ENCODE results near the gene METTL6.
"Not testable (repeated sequence)": the region's sequence is repeated elsewhere in the genome, so short reads cannot be mapped to it uniquely, and the experiment has no call there.

The METTL6 gene, protein sequence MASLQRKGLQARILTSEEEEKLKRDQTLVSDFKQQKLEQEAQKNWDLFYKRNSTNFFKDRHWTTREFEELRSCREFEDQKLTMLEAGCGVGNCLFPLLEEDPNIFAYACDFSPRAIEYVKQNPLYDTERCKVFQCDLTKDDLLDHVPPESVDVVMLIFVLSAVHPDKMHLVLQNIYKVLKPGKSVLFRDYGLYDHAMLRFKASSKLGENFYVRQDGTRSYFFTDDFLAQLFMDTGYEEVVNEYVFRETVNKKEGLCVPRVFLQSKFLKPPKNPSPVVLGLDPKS

DNA sequence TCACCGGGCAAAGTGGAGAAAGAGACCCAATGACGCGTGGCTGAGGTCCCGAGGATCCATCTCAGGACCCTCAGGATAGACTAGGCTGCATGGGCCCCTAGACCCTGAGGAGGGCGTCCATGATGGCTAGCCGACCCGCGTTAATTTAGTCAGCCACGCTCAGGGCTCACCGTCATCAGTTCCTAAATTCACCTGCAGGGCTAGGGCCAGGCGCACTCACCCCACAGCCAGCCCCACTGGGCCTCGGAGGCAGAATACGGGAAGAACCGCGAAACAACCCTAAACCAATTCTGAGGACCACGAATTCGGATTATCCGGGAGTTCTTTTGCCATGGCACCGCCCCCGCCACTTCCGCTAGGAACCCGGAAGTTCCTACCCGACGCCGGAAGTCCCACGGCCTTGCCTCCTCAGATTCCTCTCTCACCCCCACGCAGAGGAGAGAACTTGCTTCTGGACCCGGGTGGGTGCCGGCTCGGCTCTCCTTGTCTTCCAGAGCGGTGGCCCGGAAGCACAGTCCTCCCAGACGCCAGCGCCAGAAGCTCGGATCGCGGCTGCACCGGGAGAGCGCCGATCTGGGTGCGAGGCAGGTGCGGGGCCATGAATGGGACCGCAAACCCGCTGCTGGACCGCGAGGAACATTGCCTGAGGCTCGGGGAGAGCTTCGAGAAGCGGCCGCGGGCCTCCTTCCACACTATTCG lies at the start of gene METTL6, which contains the start of gene EAF1:
Gene METTL6, minus strand, starts transcription at position 363 of the 699 bp plus-strand sequence. CDS start 1,033 bp downstream, outside the sequence.
Gene EAF1, plus strand, starts transcription at position 417 of the 699 bp plus-strand sequence. Its CDS starts 182 bp downstream, at position 599.
- DNase-seq (ENCODE audit: low spot score) = peak; percentile 80

DNA sequence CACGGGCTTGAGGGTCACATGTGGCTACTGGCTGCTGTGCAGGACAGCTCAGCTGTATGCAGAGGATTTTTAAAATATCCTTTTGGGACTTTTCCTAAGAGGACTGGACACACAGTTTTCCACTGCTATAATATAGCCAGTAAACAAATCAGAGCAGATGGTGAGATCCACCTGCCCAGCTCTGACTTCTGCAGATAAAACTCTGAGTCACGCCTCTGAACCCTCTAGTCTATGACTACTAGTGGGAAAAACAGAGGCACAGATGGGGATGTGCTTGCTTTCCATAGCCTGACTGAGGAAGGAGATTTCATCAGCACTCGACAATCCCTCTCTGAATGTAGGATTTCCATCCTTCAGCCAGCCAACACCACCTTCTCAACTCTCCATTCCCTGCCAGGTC lies 49.0 kb upstream of the METTL6 start:
- no peak for DNase-seq (ENCODE audit: low spot score)

DNA sequence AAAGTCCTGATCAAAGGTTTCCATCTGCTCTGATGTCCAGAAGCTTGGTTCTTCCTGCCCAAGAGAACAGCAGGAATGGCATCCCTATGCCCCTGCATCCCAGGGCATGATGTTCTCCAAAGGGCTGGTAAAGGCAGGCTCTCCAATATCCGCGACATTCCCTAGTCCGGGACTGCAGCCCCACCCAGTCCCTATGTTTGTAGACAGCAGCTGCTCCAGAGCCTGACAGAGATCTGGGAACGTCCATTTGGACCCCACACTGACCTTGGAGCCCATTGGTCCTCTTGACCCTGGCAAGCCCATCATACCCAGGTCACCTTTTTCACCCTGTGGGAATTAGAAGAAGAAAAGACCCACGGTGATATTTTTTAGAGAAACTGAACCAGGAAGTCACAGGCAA lies 47.8 kb upstream of the METTL6 start:
- DNase-seq (ENCODE audit: low spot score) = no peak

DNA sequence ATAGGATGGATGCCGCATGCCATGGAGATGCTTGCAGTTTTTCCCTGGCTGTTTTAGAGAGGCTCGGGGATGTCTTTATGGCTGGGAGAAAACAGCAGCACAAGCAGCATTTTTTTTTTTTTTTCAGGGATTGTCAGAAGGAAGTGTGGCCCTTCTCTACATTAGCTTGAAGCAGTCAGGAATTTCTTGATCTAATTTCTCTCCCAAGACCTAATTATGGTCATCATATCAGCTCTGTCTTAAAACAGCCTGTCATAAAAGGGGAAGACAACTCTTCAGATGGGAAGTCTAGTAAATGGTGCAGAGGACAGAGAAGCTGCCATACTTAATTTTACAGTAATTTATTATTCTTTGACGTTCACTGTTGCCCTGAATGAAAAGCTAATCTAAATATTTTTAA lies 44.5 kb upstream of the METTL6 start:
- DNase-seq (ENCODE audit: low spot score) = no peak

DNA sequence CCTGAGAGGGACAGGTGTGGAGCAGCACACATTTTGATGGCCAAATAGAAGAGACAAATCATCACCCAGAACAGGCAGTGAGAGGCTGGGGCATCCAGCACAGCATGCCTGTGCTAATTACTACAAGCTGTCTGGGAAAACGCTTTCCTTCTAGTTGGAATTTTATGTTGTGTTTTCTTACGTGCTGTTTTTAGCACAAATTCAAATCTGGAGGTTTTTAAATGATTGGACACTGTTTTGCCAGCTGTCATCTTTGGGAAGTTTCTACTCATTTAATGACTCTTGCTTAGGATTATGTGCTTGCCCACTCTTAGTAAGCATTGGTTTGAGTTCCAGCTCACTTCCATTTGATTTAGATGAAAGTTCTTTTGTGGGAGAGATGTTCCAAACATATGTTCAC lies 43.5 kb upstream of the METTL6 start:
- DNase-seq (ENCODE audit: low spot score) = no peak

DNA sequence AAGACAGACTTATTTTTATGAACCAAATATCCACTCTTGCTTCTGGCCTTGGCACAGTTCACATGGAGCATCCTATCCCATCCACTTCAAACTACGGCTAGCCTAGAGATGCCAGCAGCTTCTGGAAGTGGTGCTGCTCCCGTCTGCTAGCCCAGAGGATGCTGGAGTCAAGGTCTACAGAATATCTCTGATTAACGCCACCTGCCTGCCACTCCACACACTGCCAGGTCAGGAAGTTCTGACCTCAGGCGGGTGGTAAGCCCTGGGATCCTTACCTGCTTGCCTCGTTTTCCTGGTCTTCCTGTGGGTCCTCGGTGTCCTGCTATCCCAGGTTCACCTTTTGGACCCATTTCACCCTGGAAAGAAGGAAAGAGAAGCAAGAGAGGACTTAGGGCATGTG lies 42.9 kb upstream of the METTL6 start:
- DNase-seq (ENCODE audit: low spot score) = no peak

DNA sequence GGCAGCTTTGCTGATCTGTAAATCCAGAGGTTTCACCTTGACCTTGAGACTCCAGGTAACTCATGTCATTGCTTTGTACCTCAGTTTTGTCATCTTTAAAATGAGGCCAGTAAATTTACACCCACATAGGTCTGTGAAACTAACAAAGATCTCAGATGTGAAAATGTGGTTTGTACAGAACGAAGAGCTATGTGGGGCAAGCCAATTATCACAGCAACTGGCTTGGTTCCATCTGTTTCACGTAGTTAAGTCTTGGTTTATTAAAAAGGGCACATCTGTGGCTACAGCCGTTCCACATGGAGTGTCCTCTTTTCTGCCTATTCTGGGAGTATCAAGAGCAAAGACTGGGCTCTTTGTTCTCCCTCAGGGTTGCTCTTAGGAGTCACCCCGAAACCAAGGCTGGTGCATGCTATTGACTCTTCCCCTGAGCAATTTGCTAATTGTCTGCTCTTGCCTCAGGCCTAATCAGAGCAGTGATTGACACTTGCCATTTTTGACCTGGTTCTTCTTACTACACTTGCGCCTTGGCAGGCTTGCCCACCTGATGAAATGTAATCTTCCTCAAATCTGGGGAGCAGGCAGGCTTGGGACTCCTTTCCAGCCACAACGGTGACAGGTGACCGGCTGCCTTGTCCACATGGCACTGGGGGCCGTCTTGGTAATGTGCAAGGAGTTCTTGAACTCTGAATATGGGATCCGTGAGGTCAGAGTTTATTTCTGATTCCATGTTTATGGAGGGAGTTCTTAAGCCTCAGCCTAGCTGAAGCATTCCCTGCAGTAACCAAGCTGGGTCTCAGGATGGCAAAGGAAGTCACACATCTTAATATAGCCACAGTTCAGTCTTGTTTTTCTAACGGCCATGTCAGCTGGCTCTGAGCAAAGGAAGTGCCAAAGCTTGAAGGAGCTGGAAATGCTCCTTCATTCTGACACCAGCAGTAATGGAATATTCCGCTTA lies 40.2 kb upstream of the METTL6 start:
- no peak for DNase-seq (ENCODE audit: low spot score)

DNA sequence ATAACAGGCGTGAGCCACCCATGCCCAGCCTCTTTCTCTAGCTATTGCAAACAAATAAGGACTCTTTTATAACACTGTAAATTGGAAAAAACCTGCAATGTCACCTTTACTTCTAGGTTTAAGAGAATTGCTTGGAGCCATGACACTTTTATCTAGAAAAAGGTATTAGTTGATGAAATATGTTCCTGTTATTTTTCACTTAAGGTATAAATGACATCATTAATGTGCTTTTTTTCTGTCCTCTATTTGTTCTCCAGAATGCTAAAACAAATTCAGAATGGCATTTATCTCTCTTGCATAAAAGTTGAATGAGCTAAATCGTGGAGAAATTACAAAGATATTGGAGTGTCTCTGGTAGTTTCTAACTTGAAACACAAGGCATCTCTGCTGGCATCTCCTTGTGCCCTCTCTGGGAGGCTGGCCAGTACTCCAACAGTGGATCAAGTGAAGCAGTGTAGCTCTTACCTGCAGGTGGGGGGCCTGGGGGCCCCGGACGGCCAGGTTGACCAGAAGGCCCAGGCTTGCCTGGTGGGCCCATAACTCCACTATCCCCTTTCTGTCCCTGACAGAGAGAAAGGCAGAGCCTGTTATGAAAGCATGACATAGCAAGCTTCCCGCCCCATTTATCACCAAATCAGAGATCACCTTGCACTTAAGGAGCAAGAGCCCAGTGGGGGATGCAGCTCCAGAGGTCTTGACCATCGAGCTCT lies 38.7 kb upstream of the METTL6 start:
- DNase-seq (ENCODE audit: low spot score) = no peak

DNA sequence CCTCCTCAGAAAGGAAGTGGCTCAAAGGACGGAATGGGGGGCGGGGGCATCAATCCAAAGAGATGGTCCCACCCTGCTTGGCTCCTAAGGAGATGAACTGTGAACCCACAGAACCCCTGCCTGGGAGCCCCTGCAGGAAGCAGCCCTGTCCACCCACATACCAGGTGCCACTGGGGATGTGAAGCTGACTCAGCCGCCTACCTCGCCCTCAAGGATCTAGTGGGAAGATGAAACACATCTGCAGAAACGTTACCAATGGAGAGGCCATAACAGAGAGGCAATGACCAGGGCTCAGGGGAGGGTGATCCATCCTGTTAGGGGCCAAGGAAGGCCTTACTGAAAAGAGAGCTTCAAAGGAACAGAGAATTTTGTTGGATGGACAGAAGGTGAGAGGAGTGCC lies 35.1 kb upstream of the METTL6 start:
- DNase-seq (ENCODE audit: low spot score) = no peak

DNA sequence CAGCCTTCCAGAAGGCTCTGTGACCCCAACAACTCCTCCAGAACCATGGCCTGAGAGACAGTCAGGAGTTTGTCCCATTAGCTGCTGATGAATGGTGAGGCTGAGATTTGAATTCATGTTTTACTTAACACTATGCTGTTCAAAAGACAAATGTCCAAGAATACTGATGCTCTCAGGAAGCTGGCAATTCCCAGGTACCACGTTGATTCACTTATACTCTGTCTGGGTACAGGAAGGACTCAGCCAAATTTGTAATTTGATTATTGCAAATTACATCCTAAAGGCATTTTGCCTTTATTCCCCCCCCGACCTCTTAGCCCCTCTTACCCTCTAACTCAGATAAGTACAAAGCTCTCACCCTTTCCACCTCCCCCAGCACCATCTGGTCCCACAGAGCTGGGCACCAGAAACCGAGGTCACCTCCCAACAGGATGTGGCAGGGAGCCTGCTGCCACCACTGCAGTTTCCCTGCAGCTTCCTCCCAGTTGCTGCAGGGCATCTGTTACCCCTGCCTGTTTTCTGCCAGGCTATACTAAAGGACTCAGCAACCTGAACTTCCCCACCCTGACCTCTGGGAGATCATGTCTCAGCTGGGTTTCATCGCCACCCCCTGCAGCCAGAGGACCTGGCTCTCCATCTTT lies 33.7 kb upstream of the METTL6 start:
- no peak for DNase-seq (ENCODE audit: low spot score)

DNA sequence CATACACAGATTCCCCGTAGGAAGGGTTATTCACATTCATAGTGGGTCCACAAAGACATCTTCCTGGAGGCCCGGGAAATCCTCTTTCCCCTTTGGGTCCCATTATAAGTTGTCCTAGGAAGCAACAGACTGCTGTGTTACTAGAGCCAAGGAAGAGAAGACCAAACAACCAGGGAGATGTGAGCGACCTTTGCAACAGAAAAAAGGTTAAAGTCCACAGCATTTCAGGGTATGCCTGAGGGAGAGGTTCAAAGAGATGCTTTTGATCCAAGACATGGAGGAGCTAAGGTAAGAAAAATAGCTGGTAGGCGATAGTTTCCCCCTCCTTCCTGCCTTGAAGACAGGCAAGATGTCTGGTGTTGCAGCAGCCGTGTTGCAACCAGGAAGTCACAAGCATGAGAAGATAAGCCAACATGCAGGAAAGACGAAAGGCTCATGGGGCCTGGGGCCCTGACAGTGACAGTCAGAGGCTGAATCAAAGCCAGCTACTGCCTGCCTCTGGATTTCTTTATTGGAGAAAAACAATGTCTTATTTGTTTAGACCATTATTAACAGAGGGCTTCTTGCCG lies 31.0 kb upstream of the METTL6 start:
- no peak for DNase-seq (ENCODE audit: low spot score)

DNA sequence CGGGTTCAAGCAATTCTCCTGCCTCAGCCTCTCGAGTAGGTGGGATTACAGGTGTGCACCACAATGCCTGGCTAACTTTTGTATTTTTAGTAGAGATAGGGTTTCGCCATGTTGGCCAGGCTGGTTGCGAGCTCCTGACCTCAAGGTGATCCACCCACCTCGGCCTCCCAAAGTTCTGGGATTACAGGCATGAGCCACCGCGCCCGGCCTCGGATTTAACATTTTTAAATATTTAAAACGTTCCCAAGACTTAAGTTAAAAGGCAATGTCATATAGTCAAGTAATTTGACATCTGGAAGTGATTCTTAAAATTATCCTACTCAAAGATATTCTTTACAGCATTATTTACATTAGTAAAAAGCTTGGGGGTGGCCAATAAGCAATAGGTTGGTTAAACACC lies 29.6 kb upstream of the METTL6 start:
- not testable (repeated sequence) for DNase-seq (ENCODE audit: low spot score)

DNA sequence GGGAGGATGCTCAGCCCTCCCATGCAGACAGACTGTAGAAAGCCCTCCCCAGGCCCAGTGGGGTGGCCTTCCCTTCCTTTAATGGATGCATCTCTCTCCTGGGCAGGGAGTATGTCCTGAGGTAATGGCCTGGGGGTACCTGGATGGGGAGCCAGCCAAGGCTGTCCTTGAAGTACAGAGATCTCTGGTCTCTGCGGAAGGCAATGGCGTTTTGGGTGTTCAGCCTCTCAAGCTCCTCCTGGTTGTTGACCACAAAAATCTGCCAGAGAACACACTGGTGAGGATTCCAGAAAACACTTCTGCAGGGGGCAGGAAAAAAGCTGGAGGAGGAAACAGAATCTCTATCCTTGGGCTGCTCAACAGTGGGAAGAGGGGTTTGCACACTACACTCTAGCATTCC lies 29.0 kb upstream of the METTL6 start:
- DNase-seq (ENCODE audit: low spot score) = no peak

DNA sequence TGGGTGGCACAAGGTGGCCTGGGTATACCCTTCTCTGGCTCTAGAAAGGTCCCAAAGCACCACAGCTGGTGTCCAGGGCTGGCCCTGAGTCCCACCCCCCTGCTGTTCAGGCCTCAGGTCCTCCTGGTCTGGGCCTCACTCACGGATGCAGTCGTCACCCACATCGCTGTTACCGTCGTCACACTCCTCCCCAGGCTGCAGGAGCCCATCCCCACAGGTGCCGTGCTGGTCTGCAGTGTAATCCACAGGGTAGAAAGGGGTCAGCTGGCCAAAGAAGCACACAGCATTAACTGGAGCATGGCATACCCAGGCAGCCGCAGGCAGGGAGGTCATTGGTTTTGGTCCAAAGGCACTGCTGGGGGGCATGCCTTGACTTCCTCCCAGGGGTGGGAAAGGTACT lies 28.4 kb upstream of the METTL6 start:
- no peak for DNase-seq (ENCODE audit: low spot score)

DNA sequence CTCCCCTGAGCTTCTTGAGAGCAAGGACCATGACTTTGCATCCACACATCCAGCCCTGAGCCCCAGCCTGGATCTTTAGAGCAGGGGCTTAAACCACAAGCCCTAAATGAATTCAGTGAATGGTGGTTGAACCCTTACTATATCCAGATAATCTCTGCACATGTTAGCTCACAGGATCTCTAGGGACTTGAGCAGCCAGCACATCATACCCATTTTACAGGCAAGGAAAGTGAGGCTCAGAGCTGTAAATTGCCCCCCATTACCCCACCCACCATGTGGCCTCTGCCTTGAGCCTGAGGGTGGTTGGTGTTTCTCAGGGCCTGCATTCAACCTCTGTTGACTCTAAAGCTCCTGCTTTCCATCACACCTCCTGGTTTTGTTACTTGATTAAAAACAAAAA lies 27.6 kb upstream of the METTL6 start:
- DNase-seq (ENCODE audit: low spot score) = no peak

DNA sequence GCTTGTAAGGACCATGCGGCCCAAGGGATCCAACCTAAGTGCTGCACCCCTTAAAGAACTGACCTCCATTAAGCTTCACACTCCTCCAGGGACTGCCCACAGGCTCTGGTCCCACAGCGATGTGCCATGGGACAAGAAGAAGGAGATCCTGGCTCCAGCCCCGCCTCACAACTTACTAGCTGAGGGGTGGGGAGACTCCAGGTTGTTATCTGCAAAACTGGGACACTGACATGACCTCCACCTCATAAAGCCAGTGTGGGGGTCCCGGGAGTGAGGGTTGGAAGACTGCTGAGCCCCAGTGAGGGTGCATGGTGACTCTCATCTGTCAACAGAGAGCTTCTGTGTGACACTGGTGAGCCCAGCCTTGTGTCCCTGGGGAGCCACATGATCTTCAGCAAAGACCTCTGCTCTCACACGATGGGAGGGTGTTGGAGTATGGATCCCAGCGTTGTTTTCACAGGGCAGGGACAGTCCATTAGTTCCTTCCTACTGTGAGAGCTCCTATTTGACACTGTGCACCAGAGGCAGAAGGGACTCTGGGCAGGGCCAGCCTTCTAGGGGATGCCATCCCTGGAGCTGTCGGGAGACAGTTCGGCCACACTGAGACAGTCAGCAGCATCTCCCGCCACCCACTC lies 26.8 kb upstream of the METTL6 start:
- no peak for DNase-seq (ENCODE audit: low spot score)

DNA sequence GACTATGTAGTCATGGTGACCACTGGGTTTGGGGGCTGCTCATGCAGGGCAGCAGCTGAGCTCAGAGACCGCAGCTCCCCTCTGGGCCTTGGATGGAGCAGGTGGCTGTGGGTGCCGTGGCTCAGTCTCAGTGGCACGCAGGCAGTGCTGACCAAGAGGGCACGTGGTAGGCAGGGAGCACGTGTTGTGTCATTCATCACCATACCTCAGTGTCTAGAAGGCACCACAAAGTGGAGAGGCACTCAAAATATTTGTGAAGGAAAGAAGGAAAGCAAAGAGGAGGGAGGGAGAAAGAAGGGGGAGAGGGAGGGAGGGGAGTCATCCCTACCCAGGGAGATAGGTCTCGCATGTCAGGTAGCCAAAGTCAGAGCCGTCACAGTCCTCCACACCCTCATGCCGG lies 26.2 kb upstream of the METTL6 start:
- DNase-seq (ENCODE audit: low spot score) = no peak

DNA sequence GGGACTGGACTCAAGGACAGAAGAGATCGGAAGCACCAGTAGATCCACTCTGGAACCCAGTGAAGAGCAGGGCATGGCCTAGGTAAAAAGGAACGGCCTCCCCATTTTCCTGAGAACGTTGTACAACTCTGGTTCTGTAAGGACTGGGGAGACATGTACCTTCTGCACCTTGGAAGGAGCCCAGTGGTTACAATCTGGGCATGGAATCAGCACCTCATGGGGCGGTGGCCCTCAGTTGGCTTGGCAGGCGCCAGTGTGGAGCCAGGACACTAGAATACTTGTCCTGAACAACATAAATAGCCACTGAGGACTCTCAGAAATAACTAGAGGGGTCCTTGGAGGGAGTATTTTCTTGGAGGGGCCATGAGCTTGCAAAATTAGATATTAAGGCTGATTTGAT lies 25.6 kb upstream of the METTL6 start:
- no peak for DNase-seq (ENCODE audit: low spot score)

DNA sequence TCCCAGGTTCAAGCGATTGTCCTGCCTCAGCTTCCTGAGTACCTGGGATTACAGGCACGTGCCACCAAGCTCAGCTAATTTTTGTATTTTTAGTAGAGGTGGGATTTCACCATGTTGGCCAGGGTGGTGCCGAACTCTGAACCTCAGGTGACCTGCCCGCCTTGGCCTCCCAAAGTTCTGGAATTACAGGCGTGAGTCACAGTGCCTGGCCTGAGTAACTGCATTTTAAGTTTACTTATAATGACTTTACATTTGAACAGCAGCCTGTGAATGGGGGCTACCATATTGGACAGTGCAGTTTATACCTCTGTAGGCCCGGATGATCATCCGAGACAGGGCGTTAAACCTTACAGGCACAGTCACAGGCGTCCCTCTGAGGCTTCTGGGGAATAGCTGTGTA lies 24.8 kb upstream of the METTL6 start:
- DNase-seq (ENCODE audit: low spot score) = no peak

All from hematopoietic multipotent progenitor cell treated with erythropoietin and hydrocortisone succinate and interleukin-3 and kit ligand, for 15 days (in vitro differentiated cells).